Ectodermal cell (in vitro differentiated cells): Measurements from ENCODE around the gene OR10X1.

Experiments used
- H3K27ac ChIP-seq: 2 replicates; pipeline ENCODE4 v1.7.0; 2013; ENCODE audit warnings: mild to moderate bottlenecking, low read depth, low read length; ENCODE audit not compliant: insufficient read depth, poor library complexity, severe bottlenecking
- H3K27me3 ChIP-seq: 2 replicates; pipeline ENCODE4 v1.7.0; 2013; ENCODE audit warnings: mild to moderate bottlenecking, low read length; ENCODE audit not compliant: insufficient read depth, control insufficient read depth, poor library complexity, severe bottlenecking
- H3K36me3 ChIP-seq: one replicate; pipeline ENCODE4 v1.7.0; 2013; ENCODE audit warnings: low read length; ENCODE audit not compliant: control insufficient read depth, insufficient read depth
- H3K4me1 ChIP-seq: one replicate; pipeline ENCODE4 v1.7.0; 2013; ENCODE audit warnings: low read length; ENCODE audit not compliant: control insufficient read depth, insufficient read depth
- H3K4me3 ChIP-seq: 2 replicates; pipeline ENCODE4 v1.7.0; 2013; ENCODE audit warnings: low read depth, low read length, control low read depth; ENCODE audit not compliant: insufficient read depth
- H3K9me3 ChIP-seq: 2 replicates; pipeline ENCODE4 v1.7.0; 2013; ENCODE audit warnings: mild to moderate bottlenecking, low read length, moderate library complexity; ENCODE audit not compliant: control insufficient read depth
- WGBS, 2 experiments: methylation state at CpG; one replicate each; pipeline ENCODE4 v1.1.7; 2013; ENCODE audit warnings: missing lambda C conversion rate in 2 of 2; 5-methylcytosine and 5-hydroxymethylcytosine counted together

OR10X1 gene

GRCh38 chr1:158570480-158570879, 9.2 kb downstream of the OR10X1 start, which contains the start of gene OR6P1:
TSS of gene OR6P1 (minus strand) at chr1:158570580. CDS start at chr1:158563604, 6,976 bp downstream.
- 82% methylated on average over 3 of the region's 3 CpGs for WGBS, 2 experiments
- no peaks in the 10 kb centered on the region for H3K4me1 ChIP-seq
- no peaks in the 10 kb centered on the region for H3K36me3 ChIP-seq
- no peaks in the 10 kb centered on the region for H3K9me3 ChIP-seq
- no peak within 1 kb of the TSS for H3K27ac ChIP-seq
- H3K27me3 ChIP-seq, result no peaks in the 10 kb centered on the region
- no peak within 1 kb of the TSS for H3K4me3 ChIP-seq

DNA sequence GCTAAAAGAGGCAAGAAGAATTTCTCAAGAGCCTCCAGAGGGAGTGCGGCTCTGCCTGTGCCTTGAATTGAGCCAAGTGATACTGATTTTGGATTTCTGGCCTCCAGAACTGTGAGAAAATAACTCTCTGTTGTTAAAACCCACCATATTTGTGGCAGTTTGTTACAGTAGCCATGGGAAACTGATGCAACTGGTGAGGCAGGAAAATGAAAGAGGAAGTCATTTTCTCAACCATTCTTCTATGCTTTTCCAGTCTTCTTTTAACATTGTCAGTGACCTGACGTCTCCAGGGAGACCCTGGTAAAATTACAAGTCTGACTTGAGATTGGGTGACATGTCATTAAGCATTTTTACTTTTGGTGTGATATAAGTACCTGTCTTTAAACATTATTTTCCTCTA, 15.1 kb downstream of the OR10X1 start:
- Histone ChIP-seq H3K9me3 (no peaks in the 10 kb centered on the region), H3K4me3 (no peak overlapping the region), H3K27ac (no peak overlapping the region), H3K27me3 (no peaks in the 10 kb centered on the region), H3K36me3 (no peaks in the 10 kb centered on the region), H3K4me1 (no peaks in the 10 kb centered on the region)
- WGBS, 2 experiments, result 91 to 95% methylated on average over 2 of the region's 2 CpGs

DNA sequence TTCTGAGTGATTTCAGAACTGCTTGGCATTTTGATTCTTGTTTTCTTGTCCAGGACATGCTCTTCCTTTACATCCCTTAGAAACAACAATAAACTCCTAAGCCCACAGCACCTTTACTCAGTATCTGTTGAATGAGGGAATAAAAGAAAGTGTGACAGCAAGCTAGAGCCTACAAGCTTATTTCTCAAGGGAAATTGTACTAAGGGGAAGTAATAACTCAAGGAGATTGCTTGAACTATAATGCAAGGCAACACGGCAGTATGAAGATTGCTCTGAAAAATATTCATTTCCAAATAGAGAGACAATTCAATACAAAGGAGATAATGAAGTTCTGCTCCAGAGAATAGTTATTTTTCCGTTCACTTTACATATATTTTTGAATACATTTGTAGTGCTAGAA, 15.8 kb downstream of the OR10X1 start:
- no peak overlapping the region for H3K27ac ChIP-seq
- no peak overlapping the region for H3K4me3 ChIP-seq
- H3K27me3 ChIP-seq, result no peaks in the 10 kb centered on the region
- H3K4me1 ChIP-seq, result no peaks in the 10 kb centered on the region
- H3K36me3 ChIP-seq, result no peaks in the 10 kb centered on the region
- WGBS, 2 experiments, result 86% methylated on average over 1 of the region's 2 CpGs; no CpG with 5 or more reads in 1 of the 2 experiments
- H3K9me3 ChIP-seq, result no peaks in the 10 kb centered on the region

GRCh38 chr1:158559696-158560095, 20.0 kb downstream of the OR10X1 start:
- Histone ChIP-seq H3K4me1 (no peaks in the 10 kb centered on the region), H3K9me3 (no peaks in the 10 kb centered on the region), H3K36me3 (no peaks in the 10 kb centered on the region), H3K4me3 (no peak overlapping the region), H3K27me3 (no peaks in the 10 kb centered on the region), H3K27ac (no peak overlapping the region)
- 100% methylated on average over 1 of the region's 1 CpG for WGBS, 2 experiments

DNA sequence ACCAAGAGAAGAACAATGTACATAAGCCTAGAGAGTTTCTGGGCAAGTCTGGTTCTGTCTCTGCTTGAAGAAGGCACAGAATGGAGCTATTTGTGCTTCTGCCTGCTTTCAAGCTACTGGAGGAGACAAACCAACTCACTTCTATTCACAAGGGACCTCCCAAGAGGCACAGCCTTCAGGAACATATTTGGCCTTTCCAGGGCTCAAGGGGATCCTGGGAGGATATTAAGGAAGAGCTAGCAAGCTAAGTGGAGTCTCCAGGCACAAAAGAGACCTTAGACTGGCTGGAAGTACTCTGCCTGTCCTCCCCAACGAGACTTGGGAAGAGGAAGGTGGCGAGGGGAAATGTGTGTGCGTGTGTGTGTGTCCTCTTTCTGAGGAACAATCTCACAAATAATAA, 25.3 kb downstream of the OR10X1 start, which contains the start of gene OR6Y1:
Gene OR6Y1 (minus strand): TSS at position 54 of the 400 bp plus-strand sequence. CDS start 6,300 bp downstream, outside the sequence.
- Histone ChIP-seq H3K4me3 (no peak within 1 kb of the TSS), H3K27ac (no peak within 1 kb of the TSS), H3K9me3 (no peaks in the 10 kb centered on the region), H3K27me3 (no peaks in the 10 kb centered on the region), H3K36me3 (no peaks in the 10 kb centered on the region), H3K4me1 (no peaks in the 10 kb centered on the region)
- WGBS, 2 experiments, result 85 to 92% methylated on average over 1 to 3 of the region's 3 CpGs

- no peak overlapping the region for H3K4me3 ChIP-seq
- no peaks in the 10 kb centered on the region for H3K36me3 ChIP-seq
- WGBS, 2 experiments, result 93 to 97% methylated on average over 1 of the region's 1 CpG
- H3K27ac ChIP-seq, result no peak overlapping the region
- H3K27me3 ChIP-seq, result no peaks in the 10 kb centered on the region
- H3K9me3 ChIP-seq, result no peaks in the 10 kb centered on the region
- no peaks in the 10 kb centered on the region for H3K4me1 ChIP-seq
Measured at GRCh38 chr1:158552296-158552695, 27.4 kb downstream of the OR10X1 start.

- no peaks in the 10 kb centered on the region for H3K36me3 ChIP-seq
- 96 to 97% methylated on average over 2 of the region's 2 CpGs for WGBS, 2 experiments
- no peak overlapping the region for H3K4me3 ChIP-seq
Measured at GRCh38 chr1:158547533-158547932, 32.2 kb downstream of the OR10X1 start.

DNA sequence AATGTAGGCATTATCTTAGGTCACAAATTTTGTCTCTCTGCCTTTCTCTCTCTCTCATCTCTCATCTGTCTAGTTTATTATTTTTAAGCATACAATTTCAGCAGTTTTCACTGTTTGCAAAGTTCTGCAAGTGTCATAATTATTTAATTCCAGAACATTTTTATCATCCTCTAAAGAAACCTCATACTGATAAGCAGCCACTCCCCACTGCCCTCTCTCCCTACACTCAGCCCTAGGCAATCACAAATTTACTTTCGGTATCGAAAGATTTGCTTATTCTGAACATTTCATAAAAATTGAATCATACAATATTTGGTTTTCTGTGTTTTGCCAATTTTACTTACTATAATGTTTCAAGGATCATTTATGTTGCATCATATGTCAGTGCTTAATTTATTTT, 42.1 kb downstream of the OR10X1 start:
- WGBS, 2 experiments, result 82% methylated on average over 2 of the region's 2 CpGs; no CpG with 5 or more reads in 1 of the 2 experiments
- H3K9me3 ChIP-seq, result no peaks in the 10 kb centered on the region

More at GRCh38 chr1:158547533-158547932, 32.2 kb downstream of the OR10X1 start:
- H3K27ac ChIP-seq, result no peak overlapping the region
- no peaks in the 10 kb centered on the region for H3K4me1 ChIP-seq
- no peaks in the 10 kb centered on the region for H3K9me3 ChIP-seq
- H3K27me3 ChIP-seq, result no peaks in the 10 kb centered on the region

GRCh38 chr1:158534496-158534895, 45.2 kb downstream of the OR10X1 start:
- no peak overlapping the region for H3K4me3 ChIP-seq
- 62 to 90% methylated on average over 3 to 5 of the region's 5 CpGs for WGBS, 2 experiments
- H3K27ac ChIP-seq, result no peak overlapping the region
- H3K4me1 ChIP-seq, result no peaks in the 10 kb centered on the region
- H3K27me3 ChIP-seq, result no peaks in the 10 kb centered on the region
- no peaks in the 10 kb centered on the region for H3K9me3 ChIP-seq
- no peaks in the 10 kb centered on the region for H3K36me3 ChIP-seq

More for the DNA sequence above, 42.1 kb downstream of the OR10X1 start:
- Histone ChIP-seq H3K27ac (no peak overlapping the region), H3K4me1 (no peaks in the 10 kb centered on the region), H3K27me3 (no peaks in the 10 kb centered on the region), H3K36me3 (no peaks in the 10 kb centered on the region), H3K4me3 (no peak overlapping the region)
